GM12875 (cell line): ENCODE results near the gene IL16.

ENCODE experiments used
- H3K4me3 ChIP-seq: one replicate; pipeline ENCODE4 v1.5.1; 2011; ENCODE audit warnings: low read depth, low read length, control low read depth
- TF ChIP-seq, protein P1 (sequence below): IDR thresholded peaks from 2 replicates; pipeline ENCODE4 v1.5.1; 2011; ENCODE audit warnings: low read depth, mild to moderate bottlenecking, control low read depth, inconsistent platforms, low read length, moderate library complexity, borderline replicate concordance; ENCODE audit not compliant: insufficient read depth

Gene IL16

DNA sequence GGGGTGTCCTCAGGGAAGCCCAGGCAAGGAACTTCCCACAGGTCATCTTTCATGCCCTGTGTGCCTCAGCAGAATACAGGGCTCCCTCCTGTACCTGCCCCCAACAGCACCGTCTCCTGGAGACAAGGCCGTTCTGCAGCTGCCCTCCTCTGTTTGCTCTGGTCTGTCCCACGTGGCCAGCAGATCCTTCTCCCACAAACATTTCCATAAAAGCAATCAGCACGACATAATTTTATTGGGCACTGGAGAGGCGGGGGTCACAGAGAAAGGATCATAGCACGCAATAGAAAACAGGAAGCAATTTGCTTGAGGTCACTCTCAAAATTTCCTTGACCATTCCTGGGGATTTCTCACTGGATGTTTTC, 97.8 kb downstream of the IL16 start:
- TF ChIP-seq, protein P1, sequence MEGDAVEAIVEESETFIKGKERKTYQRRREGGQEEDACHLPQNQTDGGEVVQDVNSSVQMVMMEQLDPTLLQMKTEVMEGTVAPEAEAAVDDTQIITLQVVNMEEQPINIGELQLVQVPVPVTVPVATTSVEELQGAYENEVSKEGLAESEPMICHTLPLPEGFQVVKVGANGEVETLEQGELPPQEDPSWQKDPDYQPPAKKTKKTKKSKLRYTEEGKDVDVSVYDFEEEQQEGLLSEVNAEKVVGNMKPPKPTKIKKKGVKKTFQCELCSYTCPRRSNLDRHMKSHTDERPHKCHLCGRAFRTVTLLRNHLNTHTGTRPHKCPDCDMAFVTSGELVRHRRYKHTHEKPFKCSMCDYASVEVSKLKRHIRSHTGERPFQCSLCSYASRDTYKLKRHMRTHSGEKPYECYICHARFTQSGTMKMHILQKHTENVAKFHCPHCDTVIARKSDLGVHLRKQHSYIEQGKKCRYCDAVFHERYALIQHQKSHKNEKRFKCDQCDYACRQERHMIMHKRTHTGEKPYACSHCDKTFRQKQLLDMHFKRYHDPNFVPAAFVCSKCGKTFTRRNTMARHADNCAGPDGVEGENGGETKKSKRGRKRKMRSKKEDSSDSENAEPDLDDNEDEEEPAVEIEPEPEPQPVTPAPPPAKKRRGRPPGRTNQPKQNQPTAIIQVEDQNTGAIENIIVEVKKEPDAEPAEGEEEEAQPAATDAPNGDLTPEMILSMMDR: peak; percentile 69
- peak overlapping the region; percentile 47 for H3K4me3 ChIP-seq

DNA sequence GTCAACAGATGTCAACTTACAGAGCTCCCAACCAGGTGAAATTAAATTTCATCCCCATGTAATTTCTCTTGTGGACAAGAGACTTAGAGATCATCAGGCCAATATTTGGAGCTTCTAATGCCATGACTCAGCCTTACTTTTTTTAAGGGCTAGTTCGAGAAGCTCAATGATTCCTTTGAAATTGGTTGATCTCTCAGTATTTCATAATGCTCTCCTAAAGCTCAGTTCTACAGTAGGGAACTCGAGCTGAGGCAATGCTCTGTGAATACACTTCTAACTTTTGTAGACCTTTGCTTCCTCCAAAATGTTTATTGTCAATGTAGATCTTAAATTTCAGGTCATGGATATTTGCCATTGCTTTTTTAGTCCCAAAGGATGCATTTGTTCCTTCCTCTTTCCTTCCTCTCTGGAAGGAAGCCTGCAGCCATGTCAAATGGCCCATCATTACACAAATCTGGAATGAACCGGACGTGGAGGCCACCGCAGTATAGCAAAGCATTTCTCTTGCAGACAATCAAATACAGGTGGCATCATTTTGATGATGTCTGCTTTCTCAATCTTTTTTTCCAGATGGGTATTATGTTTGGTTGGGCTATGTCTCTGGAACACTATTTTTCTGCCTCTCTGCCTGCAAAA, 98.9 kb downstream of the IL16 start:
- H3K4me3 ChIP-seq: peak overlapping the region; percentile 12
- TF ChIP-seq, protein P1: no peak

DNA sequence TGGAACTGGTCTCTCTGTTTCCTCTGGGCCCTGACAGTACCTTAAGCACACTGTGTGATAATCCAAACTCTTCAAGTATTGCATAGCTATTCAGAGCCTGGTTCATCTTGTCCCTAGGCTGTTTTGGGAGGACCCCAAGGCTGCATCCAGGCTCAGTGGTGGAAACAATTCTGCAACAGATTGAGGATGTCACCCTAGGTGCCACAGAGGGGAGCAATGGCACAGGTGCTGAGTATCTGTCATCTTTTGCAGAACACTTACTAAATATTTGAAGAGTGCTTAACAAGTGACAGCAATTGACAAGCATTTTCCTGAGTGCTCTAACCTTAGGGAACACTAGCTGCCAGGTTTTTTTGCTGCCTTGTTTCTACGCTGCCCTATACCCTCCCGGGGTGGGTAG, 99.5 kb downstream of the IL16 start:
- TF ChIP-seq, protein P1: no peak
- peak overlapping the region; percentile 22 for H3K4me3 ChIP-seq

DNA sequence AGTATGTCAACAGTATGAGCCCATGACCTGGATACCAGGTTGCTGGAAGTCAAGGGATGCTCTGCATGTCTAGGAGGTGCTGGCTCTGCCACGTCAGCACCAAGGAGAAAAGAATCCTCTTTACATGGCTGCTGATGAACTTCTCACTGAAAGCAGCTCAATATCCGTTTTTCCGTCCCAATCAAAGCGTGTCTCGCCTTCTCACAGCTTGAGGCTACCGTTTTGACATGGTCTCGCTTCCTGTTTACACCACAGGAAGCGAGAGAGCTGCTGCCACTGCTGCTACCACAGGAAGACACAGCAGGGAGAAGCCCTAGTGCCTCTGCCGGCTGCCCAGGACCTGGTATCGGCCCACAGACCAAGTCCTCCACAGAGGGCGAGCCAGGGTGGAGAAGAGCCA, 100.0 kb downstream of the IL16 start:
- H3K4me3 ChIP-seq: peak overlapping the region; percentile 65
- TF ChIP-seq, protein P1: no peak

DNA sequence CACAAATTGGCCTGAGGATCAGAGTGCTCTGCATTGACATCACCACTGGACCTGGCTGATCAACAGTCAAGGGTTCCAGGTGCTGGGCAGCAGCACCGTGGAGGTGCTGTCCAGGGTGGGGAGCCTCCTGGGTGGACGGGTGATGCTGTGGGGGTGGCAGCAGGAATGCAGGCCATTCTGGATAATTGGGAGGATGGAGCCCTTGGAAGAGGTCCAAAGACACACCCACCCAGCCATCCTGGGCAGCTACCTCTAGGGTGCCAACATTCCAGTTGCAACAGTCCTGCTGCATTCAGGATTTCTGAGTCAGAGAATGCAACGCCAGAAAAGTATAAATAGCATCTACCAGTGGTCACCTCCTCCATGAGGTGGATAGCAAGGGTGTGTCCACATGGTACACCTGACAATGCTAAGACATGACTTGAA, 100.5 kb downstream of the IL16 start:
- TF ChIP-seq, protein P1: no peak
- peak overlapping the region; percentile 65 for H3K4me3 ChIP-seq

DNA sequence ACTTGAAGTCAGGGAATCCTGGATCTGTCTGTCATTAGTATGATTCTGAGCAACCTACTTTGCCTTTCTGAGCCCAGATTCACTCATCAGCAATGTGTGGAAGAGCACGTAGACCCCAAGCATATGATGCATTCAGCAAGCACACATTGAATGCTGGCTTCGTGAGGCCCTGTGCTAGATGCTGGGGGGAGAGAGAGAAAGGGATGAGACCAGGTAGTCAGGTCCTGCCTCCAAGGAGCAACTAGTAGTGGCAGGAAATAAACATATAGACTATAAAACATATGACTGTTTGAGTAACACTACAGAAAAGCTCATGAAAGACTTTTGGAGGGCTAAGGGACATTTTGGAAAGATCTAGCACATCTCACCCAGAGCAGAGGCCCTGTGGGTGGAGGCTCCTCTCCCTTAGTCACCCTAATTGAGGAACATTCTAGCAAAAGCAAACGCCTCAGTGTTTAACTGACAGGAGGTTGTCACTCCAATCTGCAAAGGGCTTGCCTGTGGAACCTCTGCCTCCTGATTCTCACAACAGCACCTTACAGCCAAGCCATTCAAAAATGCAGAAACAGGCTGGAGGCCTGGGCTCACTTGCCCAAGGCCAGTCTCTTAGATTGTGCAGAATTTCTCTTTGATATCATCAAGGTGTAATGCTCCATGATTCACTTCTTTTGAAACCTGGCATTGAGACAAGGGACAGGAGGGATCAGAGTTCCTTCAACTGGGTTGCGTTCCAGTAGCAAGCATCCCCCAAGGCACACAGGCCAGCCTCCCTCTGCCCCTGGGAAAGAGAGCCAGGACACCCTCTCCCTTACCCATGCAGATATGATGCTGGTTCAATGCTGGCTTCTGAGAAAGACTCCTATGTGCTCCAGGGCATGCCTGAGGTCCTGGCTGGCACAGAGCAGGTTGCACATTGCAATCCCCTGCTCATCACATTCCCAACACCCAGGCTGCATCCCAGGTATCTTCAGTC, 101.2 kb downstream of the IL16 start:
- TF ChIP-seq, protein P1: no peak
- H3K4me3 ChIP-seq: peak overlapping the region; percentile 65
